HG03064 (cell line): ENCODE data around the gene RABGEF1.
A peak's percentile ranks its signal among the peaks of the same experiment; 100 is the strongest.
"Not testable (repeated sequence)": the region's sequence is repeated elsewhere in the genome, so short reads cannot be mapped to it uniquely, and the experiment has no call there.

Experiments used
- ATAC-seq: cut with Tn5 transposase; IDR thresholded peaks from one replicate; pipeline ENCODE4 v1.9.1; 2021; ENCODE audit warnings: low read depth; ENCODE audit not compliant: unreplicated experiment

RABGEF1 gene

GRCh38 chr7:66734006-66734405, 6.5 kb upstream of the RABGEF1 start:
- ATAC-seq = no peak

- no peak for ATAC-seq
Observed at GRCh38 chr7:66735154-66735553, 5.4 kb upstream of the RABGEF1 start.

GRCh38 chr7:66735850-66736249, 4.7 kb upstream of the RABGEF1 start:
- no peak for ATAC-seq

GRCh38 chr7:66736892-66737291, 3.6 kb upstream of the RABGEF1 start:
- no peak for ATAC-seq

GRCh38 chr7:66737667-66738066, 2.9 kb upstream of the RABGEF1 start:
- no peak for ATAC-seq

GRCh38 chr7:66739477-66739876, 1.1 kb upstream of the RABGEF1 start:
- ATAC-seq = no peak

- ATAC-seq = peak; percentile 4
Observed at GRCh38 chr7:66739953-66740301, 606 bp upstream of the RABGEF1 start.

- ATAC-seq = peak; percentile 41
Observed at GRCh38 chr7:66740980-66741709, 612 bp downstream of the RABGEF1 start.

- ATAC-seq = no peak
Observed at GRCh38 chr7:66741710-66742049, 1.1 kb downstream of the RABGEF1 start.

GRCh38 chr7:66742298-66742697, 1.8 kb downstream of the RABGEF1 start:
- ATAC-seq = not testable (repeated sequence)

GRCh38 chr7:66743920-66744319, 3.4 kb downstream of the RABGEF1 start:
- ATAC-seq = no peak

GRCh38 chr7:66747385-66747784, 6.9 kb downstream of the RABGEF1 start:
- no peak for ATAC-seq

- ATAC-seq = no peak
Observed at GRCh38 chr7:66747881-66748511, 7.5 kb downstream of the RABGEF1 start.

GRCh38 chr7:66748791-66749190, 8.3 kb downstream of the RABGEF1 start:
- no peak for ATAC-seq

GRCh38 chr7:66751945-66752344, 11.4 kb downstream of the RABGEF1 start:
- ATAC-seq = no peak

GRCh38 chr7:66754541-66754940, 14.0 kb downstream of the RABGEF1 start:
- ATAC-seq = no peak

- not testable (repeated sequence) for ATAC-seq
Observed at GRCh38 chr7:66755059-66755458, 14.5 kb downstream of the RABGEF1 start.

- not testable (repeated sequence) for ATAC-seq
Observed at GRCh38 chr7:66756227-66756626, 15.7 kb downstream of the RABGEF1 start.

GRCh38 chr7:66756889-66757288, 16.4 kb downstream of the RABGEF1 start:
- no peak for ATAC-seq

- no peak for ATAC-seq
Observed at GRCh38 chr7:66757939-66758338, 17.4 kb downstream of the RABGEF1 start.

GRCh38 chr7:66758950-66759628, 18.6 kb downstream of the RABGEF1 start:
- peak; percentile 68 for ATAC-seq

GRCh38 chr7:66763183-66763582, 22.6 kb downstream of the RABGEF1 start:
- not testable (repeated sequence) for ATAC-seq
